HS-5 (cell line): ENCODE results near the gene RASGEF1C.

ENCODE experiments used
- DNase-seq: peaks from one replicate; pipeline ENCODE4 v3.0.0-alpha.2; 2012; ENCODE audit warnings: low read depth

The RASGEF1C gene

DNA sequence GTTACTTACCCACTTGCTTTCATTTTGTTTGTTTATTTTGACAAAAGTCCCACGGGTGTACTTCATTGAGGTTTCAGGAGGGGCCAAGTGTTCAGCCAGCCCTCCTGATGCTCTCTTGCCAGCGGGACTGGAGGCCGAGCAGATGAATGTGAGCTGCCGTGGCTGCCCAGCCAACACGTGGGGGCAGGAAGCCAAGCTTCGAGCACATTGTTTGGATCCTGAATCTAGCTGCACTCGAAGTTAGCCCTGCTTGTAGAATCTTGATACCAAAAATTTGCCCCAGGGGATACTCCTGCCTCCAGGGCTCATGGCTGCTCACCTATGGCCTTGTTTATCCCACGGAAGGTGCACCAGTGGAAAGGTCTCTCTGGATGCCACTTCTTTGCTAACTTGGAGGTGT lies 49.3 kb downstream of the RASGEF1C start:
- DNase-seq: no peak

GRCh38 chr5:180157866-180158265 lies 51.1 kb downstream of the RASGEF1C start:
- no peak for DNase-seq

DNA sequence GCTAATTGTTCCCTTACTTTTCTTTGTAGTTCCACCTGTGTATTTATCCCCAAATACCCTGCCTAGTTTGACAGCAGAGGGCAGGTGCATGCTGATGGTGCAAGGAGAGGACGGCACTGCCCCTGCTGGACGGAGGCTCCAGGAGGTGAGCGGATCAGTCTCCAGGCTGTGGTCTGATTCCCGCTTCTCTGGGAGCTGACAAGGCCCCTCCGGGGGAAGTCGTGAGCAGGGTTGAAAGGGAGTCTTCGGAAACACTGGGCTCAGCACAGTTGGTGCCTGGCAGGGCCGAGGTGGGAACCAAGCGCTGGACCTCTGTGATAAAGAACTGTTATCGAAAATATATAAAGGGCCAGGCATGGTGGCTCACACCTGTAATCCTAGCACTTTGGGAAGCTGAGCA lies 52.9 kb downstream of the RASGEF1C start:
- no peak for DNase-seq

- DNase-seq: no peak
These were observed 53.6 kb downstream of the RASGEF1C start for GRCh38 chr5:180155365-180155926.

DNA sequence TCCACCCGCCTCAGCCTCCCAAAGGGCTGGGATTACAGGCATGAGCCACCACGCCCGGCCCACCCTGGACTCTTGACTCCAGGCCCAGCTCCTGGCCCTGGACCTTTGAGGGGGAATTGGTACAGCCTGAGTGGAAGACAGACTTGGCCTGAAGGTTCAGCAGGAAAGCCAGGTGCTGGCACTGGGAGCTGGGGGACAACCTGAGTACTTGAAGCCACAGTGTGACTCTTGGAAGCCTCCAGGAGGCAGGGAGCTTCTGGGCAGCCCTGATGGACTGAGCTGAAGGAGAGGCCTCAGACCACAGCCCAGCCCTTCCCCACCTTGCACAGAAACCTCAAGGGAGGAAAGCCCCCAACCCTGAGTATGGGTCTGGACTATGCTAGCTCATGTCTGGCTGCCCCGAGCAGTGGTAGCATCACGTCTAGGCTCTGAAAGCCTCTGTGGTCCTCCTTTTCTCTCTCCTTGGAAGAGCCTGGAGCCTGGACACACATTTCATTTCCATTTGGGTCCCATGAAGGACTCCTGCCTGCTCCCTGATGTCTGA lies 54.1 kb downstream of the RASGEF1C start:
- DNase-seq: no peak

GRCh38 chr5:180153991-180154390 lies 55.0 kb downstream of the RASGEF1C start:
- DNase-seq: no peak

- DNase-seq: no peak
These were observed 55.9 kb downstream of the RASGEF1C start for GRCh38 chr5:180153099-180153498.

DNA sequence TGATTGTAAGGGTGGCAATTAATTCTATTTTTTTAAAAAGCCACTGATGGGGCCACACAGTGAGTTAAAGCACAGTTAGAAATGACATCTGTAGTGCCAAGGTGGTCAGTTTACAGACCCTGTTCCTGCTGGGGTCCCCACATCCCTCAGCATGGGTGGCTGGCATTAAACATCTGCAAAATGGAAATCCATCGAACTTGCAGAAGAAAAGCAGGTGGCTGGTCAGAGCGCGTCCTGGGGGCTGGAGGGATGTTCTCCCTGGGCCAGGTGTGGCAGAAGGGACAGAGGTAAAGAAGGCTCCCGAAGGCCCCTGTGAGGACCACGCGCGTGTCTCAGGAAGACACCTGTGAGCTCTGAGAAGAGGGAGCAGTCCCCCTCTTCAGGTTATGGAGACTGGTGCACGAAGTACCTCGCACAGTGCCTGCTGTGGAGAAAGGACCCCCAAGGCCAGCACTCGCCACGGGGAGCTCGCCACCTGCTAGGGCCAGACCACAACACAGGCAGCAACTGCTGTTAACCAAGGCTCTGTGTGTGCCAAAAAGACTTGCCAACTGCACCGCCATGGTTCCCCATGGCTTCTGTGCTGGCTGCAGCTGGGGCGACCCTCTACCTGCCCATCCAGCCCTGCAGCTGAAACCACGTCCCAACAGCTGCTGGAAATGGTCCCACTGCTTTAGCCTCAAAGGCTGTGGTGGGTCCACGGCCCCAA lies 65.2 kb downstream of the RASGEF1C start:
- no peak for DNase-seq

DNA sequence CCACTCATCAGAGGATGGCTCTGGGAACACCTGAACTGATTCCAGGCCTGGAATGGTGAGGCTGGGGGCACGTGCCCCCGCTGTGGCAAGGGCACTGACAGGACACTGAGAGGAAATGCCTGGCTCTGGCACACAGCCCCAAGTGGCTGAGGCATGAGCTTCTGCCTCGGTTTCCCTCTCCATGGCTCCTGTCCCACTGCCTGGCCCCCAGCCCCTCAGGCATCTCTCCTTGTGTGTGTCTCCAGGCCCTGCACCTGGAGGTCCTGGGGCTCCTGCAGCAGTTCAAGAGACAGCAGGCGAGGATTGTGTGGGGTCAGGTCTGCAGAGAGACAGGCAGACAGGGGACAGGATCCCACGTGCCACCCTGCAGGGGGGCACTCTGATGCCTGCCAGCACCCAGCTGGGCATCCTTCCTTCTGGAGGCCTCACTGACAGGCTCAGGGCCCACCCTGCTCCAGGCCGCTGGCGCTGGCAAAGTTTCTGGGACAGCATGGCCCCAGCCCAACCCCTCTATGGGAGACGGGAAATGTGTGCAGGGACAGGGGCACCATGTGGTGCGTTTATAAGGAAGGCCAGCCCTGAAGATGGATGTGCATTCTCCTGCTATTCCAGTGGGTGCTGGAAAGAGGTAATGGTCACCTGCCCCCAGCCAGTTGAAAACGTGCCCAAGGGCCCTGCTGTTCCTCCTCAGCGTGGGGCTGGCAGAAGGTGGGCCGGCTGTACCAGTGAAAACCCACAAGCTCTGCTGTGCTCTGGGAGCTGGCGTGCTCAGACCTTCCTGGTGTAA lies 66.0 kb downstream of the RASGEF1C start:
- no peak for DNase-seq

- DNase-seq: no peak
These were observed 66.8 kb downstream of the RASGEF1C start for GRCh38 chr5:180142021-180142765.

- no peak for DNase-seq
These were observed 67.8 kb downstream of the RASGEF1C start for GRCh38 chr5:180141068-180141660.

GRCh38 chr5:180140571-180140970 lies 68.4 kb downstream of the RASGEF1C start:
- no peak for DNase-seq

- DNase-seq: no peak
These were observed 68.9 kb downstream of the RASGEF1C start for GRCh38 chr5:180140079-180140554.

DNA sequence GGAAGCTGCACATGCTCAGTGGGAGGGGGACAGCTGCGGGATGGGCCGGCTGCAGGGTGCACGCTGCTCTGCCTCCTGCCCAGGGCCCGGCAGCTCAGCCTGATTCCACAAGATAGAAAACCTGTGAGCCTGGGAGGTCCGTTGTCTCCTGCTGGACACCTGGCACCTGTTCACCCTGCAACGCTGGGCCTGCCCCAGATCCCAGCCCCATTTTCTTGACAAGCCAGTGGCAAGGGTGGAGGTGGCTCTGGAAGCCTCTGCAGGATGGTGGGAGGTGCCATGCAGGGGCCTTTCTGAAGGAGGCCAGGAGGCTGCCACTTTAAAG lies 69.3 kb downstream of the RASGEF1C start:
- no peak for DNase-seq

DNA sequence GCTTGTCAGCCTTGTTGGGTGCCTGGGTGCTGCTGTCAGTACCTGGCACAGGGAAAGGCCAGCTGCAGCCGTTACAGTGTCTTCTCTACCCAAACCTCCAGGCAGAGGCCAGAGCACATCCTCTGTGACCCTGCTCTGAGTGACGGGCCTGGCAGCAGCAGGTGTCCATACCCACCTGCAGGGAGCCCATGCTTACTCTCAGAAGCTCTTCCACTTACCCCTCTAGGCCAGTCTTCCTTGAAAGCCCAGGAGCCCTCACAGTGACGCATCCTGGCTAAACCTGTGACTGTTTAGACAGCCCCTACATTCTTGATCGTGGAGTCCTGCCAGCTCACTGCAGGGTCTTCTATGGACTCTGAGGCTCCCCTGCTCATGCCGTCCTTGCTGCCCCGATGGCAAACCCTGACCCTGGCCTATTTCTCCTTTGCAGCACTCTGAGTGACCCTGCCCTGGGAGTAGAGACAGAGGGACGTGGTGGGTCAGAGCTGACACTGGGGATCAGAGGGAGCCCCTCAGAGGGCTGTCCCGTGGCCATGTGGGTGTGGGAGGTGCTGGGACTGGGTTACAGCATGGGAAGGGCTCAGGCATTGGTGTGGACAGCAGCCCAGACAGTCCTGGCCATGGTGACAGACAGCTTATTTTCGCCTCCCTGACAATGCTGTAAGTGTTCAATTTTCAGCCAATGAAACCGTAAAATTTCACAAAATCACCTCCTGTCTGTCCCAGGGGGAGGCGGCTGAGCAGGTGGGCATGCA lies 69.9 kb downstream of the RASGEF1C start:
- DNase-seq: no peak

DNA sequence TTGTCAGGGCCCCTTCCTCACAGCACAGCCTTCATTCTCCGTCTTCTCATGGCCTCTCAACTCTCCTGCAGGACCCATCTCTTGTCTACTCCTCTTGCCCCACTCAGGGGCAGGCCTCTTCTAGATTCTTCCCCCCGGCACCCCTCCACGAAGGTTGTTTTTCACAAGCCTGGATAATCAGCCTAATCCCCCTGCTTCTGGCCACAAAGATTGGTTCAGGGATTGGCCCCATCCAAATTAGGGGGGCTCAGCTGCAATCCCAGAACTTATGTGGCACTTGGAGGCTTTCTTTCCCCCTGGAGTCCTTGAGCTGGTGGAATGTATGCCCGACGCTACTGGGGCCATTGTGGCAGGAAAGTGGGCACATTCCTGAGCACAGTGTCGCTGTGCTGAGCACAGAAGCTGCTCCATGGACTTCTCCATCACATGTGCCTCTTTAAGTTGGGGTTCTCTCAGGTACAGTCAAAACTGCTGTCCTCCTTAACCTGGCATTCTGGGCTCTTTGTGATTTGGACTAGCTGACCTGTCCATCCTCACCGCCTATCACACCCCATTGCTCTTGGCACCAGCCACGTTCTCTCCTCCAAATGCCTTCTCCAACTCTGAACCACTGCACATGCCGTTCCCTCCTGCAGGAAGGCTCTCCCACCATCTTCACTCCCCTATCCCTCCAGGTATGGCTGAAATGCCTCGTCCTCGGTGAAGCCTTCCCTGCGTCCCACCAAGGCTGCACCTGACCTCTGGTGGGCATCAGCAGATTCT lies 70.6 kb downstream of the RASGEF1C start:
- no peak for DNase-seq

GRCh38 chr5:180137401-180138213 lies 71.4 kb downstream of the RASGEF1C start:
- DNase-seq: no peak

DNA sequence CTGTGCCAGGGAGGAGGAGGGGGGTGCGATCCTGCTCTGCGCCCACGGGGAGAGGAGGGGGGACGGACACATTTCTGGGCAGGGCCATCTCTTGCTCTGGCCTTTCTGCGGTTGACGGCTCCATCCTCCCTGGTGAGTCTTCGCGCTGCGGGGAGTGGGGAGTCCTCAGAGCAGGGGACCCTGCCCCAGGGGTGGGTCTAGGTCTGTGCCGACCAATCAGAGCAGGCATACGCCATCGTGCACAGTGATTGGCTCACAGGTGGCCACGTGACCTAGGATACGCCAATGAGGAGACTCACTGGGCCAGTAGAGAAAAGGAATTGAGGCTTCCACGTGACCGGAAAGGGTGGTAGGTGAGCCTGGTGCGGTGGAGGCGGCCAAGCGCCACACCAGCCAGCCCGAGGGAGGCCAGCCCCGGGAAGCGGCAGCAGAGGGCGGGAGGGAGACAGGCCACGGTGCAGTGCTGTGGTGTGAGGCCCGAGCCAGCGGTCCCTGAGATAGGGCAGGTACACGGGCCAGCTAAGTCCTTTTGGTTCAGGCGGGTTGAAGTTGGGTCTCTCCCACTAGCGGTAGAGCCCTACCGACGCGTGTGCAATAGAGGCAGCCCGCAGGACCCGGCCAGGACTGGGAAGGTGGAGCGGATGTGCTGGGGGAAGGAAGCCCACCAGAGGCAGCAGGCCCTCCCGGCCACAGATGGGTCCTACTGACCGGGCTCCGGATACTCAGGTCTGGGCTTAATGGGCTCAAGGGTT lies 72.2 kb downstream of the RASGEF1C start:
- DNase-seq: no peak
